Kasumi-1 (cell line): ENCODE results near the gene SPTY2D1.
"Not testable (repeated sequence)": the region's sequence is repeated elsewhere in the genome, so short reads cannot be mapped to it uniquely, and the experiment has no call there.

Source experiments
- DNase-seq, 2 experiments: peaks; one replicate each; lab custom pipeline; 2025; lab: John Stamatoyannopoulos, UW

The SPTY2D1 gene

GRCh38 chr11:18617688-18618341 is 16.3 kb downstream of the SPTY2D1 start:
- DNase-seq, result peak; percentile 50 to 57

- DNase-seq, result peak; percentile 55 to 69
These were observed 18.3 kb downstream of the SPTY2D1 start for GRCh38 chr11:18615628-18616392.

- DNase-seq, result no peak
These were observed 19.5 kb downstream of the SPTY2D1 start for GRCh38 chr11:18614667-18615066.

- DNase-seq, result no peak
These were observed 21.7 kb downstream of the SPTY2D1 start for GRCh38 chr11:18612394-18612793.

- DNase-seq, result no peak
These were observed 22.9 kb downstream of the SPTY2D1 start for GRCh38 chr11:18611196-18611595.

GRCh38 chr11:18608376-18608775 is 25.8 kb downstream of the SPTY2D1 start:
- no peak for DNase-seq

- no peak for DNase-seq
These were observed 33.1 kb downstream of the SPTY2D1 start for GRCh38 chr11:18600915-18601569.

GRCh38 chr11:18599739-18600230 is 34.4 kb downstream of the SPTY2D1 start, which contains the start of gene MISFA:
Gene MISFA, plus strand, starts transcription at chr11:18599789. Its CDS starts 140 bp downstream, at chr11:18599929.
- no peak for DNase-seq

- DNase-seq, result no peak
These were observed 39.0 kb downstream of the SPTY2D1 start for GRCh38 chr11:18594999-18595749.

GRCh38 chr11:18594088-18594487 is 40.1 kb downstream of the SPTY2D1 start:
- DNase-seq, result not testable (repeated sequence)

- DNase-seq, result no peak
These were observed 43.6 kb downstream of the SPTY2D1 start for GRCh38 chr11:18590571-18590970.

- DNase-seq, result peak; percentile 50 to 63
These were observed 45.6 kb downstream of the SPTY2D1 start, which contains the start of gene UEVLD for GRCh38 chr11:18588297-18589252. Gene UEVLD, minus strand, starts transcription at chr11:18588734. Its CDS starts 80 bp downstream, at chr11:18588654.

- no peak for DNase-seq
These were observed 52.3 kb downstream of the SPTY2D1 start for GRCh38 chr11:18581825-18582224.

- no peak for DNase-seq
These were observed 53.9 kb downstream of the SPTY2D1 start for GRCh38 chr11:18580113-18580766.

GRCh38 chr11:18578975-18579598 is 55.1 kb downstream of the SPTY2D1 start:
- DNase-seq, result no peak

- no peak for DNase-seq
These were observed 58.8 kb downstream of the SPTY2D1 start for GRCh38 chr11:18575361-18575760.

GRCh38 chr11:18567081-18567480 is 67.1 kb downstream of the SPTY2D1 start:
- DNase-seq, result no peak

GRCh38 chr11:18566406-18566805 is 67.7 kb downstream of the SPTY2D1 start:
- DNase-seq, result no peak

GRCh38 chr11:18564149-18564548 is 70.0 kb downstream of the SPTY2D1 start:
- no peak for DNase-seq
